Trophoblast cell (in vitro differentiated cells and primary cell): ENCODE results near the gene HRH3.

Source experiments
- DNase-seq, 2 donors: peaks; one replicate each; pipeline ENCODE4 v3.0.0-alpha.2; 2016
- H2AFZ ChIP-seq: 2 replicates; pipeline ENCODE4 v1.6.1; 2013; ENCODE audit warnings: low read length, moderate library complexity, mild to moderate bottlenecking; ENCODE audit not compliant: insufficient read depth, poor library complexity
- H2AK5ac ChIP-seq: 2 replicates; pipeline ENCODE4 v1.6.1; 2013; ENCODE audit warnings: mild to moderate bottlenecking, low read length
- H2BK120ac ChIP-seq: 2 replicates; pipeline ENCODE4 v1.6.1; 2013; ENCODE audit warnings: low read length, mild to moderate bottlenecking, moderate library complexity; ENCODE audit not compliant: insufficient read depth, poor library complexity
- H2BK12ac ChIP-seq: 2 replicates; pipeline ENCODE4 v1.6.1; 2013; ENCODE audit warnings: mild to moderate bottlenecking, low read length, moderate library complexity
- H2BK5ac ChIP-seq: 2 replicates; pipeline ENCODE4 v1.6.1; 2013; ENCODE audit warnings: low read length, low read depth, moderate library complexity, mild to moderate bottlenecking; ENCODE audit not compliant: poor library complexity
- H3K14ac ChIP-seq: 2 replicates; pipeline ENCODE4 v1.6.1; 2013; ENCODE audit warnings: mild to moderate bottlenecking, low read length
- H3K18ac ChIP-seq: 2 replicates; pipeline ENCODE4 v1.6.1; 2013; ENCODE audit warnings: mild to moderate bottlenecking, low read length
- H3K23ac ChIP-seq: 2 replicates; pipeline ENCODE4 v1.6.1; 2013; ENCODE audit warnings: low read length
- H3K27ac ChIP-seq: 2 replicates; pipeline ENCODE4 v1.5.1; 2013; ENCODE audit warnings: low read depth, mild to moderate bottlenecking, inconsistent platforms, low read length, moderate library complexity
- H3K27me3 ChIP-seq: 2 replicates; pipeline ENCODE4 v1.6.1; 2013; ENCODE audit warnings: inconsistent platforms, mild to moderate bottlenecking, low read length, moderate library complexity; ENCODE audit not compliant: insufficient read depth
- H3K36me3 ChIP-seq, 2 experiments: 1 replicate in 1 of 2; 2 replicates in 1 of 2; pipeline ENCODE4 v1.6.1; 2013; ENCODE audit warnings: low read length in 2 of 2, mild to moderate bottlenecking in 2 of 2, moderate library complexity in 1 of 2; ENCODE audit not compliant: insufficient read depth in 2 of 2, control insufficient read depth in 1 of 2
- H3K4ac ChIP-seq: 2 replicates; pipeline ENCODE4 v1.6.1; 2013; ENCODE audit warnings: low read depth, mild to moderate bottlenecking, low read length, moderate library complexity
- H3K4me1 ChIP-seq, 2 experiments: 1 replicate in 1 of 2; 2 replicates in 1 of 2; pipeline ENCODE4 v1.6.1; 2013; ENCODE audit warnings: low read length in 2 of 2, mild to moderate bottlenecking in 2 of 2, moderate library complexity in 1 of 2; ENCODE audit not compliant: insufficient read depth in 2 of 2, control insufficient read depth in 1 of 2
- H3K4me2 ChIP-seq: 2 replicates; pipeline ENCODE4 v1.6.1; 2013; ENCODE audit warnings: inconsistent platforms, mild to moderate bottlenecking, low read length, moderate library complexity
- H3K4me3 ChIP-seq: 2 replicates; pipeline ENCODE4 v1.5.1; 2013; ENCODE audit warnings: mild to moderate bottlenecking, low read depth, low read length, inconsistent platforms
- H3K79me1 ChIP-seq: one replicate; pipeline ENCODE4 v1.6.1; 2013; ENCODE audit warnings: low read length
- H3K79me2 ChIP-seq: 2 replicates; pipeline ENCODE4 v1.6.1; 2013; ENCODE audit warnings: low read length, mild to moderate bottlenecking; ENCODE audit not compliant: control insufficient read depth, insufficient read depth, poor library complexity
- H3K9ac ChIP-seq: 2 replicates; pipeline ENCODE4 v1.6.1; 2013; ENCODE audit warnings: mild to moderate bottlenecking, low read length
- H3K9me3 ChIP-seq: 2 replicates; pipeline ENCODE4 v1.6.1; 2013; ENCODE audit warnings: low read depth, mild to moderate bottlenecking, control low read depth, inconsistent platforms, low read length; ENCODE audit not compliant: insufficient read depth
- H4K12ac ChIP-seq: 2 replicates; pipeline ENCODE4 v1.6.1; 2013; ENCODE audit warnings: low read depth, mild to moderate bottlenecking, low read length, moderate library complexity
- H4K8ac ChIP-seq: 2 replicates; pipeline ENCODE4 v1.6.1; 2013; ENCODE audit warnings: low read depth, mild to moderate bottlenecking, low read length, moderate library complexity
- H4K91ac ChIP-seq: one replicate; pipeline ENCODE4 v1.6.1; 2013; ENCODE audit warnings: low read depth, mild to moderate bottlenecking, low read length, moderate library complexity
- WGBS: extraction: QIAGEN DNeasy Blood & Tissue Kit; methylation state at CpG from one replicate; pipeline ENCODE4 v1.1.7; 2013; ENCODE audit warnings: missing lambda C conversion rate; ENCODE audit not compliant: insufficient read length, insufficient coverage; ENCODE audit errors: extremely low coverage; 5-methylcytosine and 5-hydroxymethylcytosine counted together

HRH3 gene

GRCh38 chr20:62235777-62236157 is 15.7 kb upstream of the HRH3 start:
- Histone ChIP-seq H2AK5ac (no peak overlapping the region), H3K4me2 (no peak overlapping the region), H3K4ac (no peak overlapping the region), H4K91ac (no peak overlapping the region), H3K27ac (no peak overlapping the region), H2BK120ac (no peak overlapping the region), H3K23ac (no peak overlapping the region), H2AFZ (no peak overlapping the region), H3K14ac (no peak overlapping the region), H3K9ac (no peak overlapping the region), H3K9me3 (peaks cover 5% of the 10 kb centered on the region), H4K8ac (no peak overlapping the region), H3K27me3 (no peaks in the 10 kb centered on the region), H3K4me1 (peaks cover 9% of the 10 kb centered on the region in 2 experiments), H3K79me1 (peaks cover 2% of the 10 kb centered on the region), H2BK5ac (no peak overlapping the region), H3K79me2 (peaks cover 8% of the 10 kb centered on the region), H3K4me3 (no peak overlapping the region), H3K18ac (no peak overlapping the region), H3K36me3 (peaks cover 1% of the 10 kb centered on the region in 2 experiments), H2BK12ac (no peak overlapping the region), H4K12ac (no peak overlapping the region)
- no peak for DNase-seq
- no CpG with 5 or more reads among the region's 9 CpGs for WGBS

GRCh38 chr20:62235001-62235776 is 15.1 kb upstream of the HRH3 start:
- DNase-seq: no peak
- H3K79me2 ChIP-seq: peaks cover 8% of the 10 kb centered on the region
- no peaks in the 10 kb centered on the region for H3K27me3 ChIP-seq
- no peak overlapping the region for H3K4me3 ChIP-seq
- no peak overlapping the region for H4K91ac ChIP-seq
- no peak overlapping the region for H3K23ac ChIP-seq
- no peak overlapping the region for H3K14ac ChIP-seq
- no peak overlapping the region for H3K27ac ChIP-seq
- H3K79me1 ChIP-seq: peaks cover 2% of the 10 kb centered on the region
- H2BK5ac ChIP-seq: no peak overlapping the region
- H3K9me3 ChIP-seq: peaks cover 10% of the 10 kb centered on the region
- H2AFZ ChIP-seq: no peak overlapping the region
- H3K18ac ChIP-seq: no peak overlapping the region
- H4K12ac ChIP-seq: no peak overlapping the region
- no peak overlapping the region for H2BK120ac ChIP-seq
- H3K4ac ChIP-seq: no peak overlapping the region
- no peak overlapping the region for H2BK12ac ChIP-seq
- WGBS: no CpG with 5 or more reads among the region's 16 CpGs
- H3K4me2 ChIP-seq: no peak overlapping the region
- peaks cover 9% of the 10 kb centered on the region in 2 experiments for H3K4me1 ChIP-seq
- no peak overlapping the region for H4K8ac ChIP-seq
- H3K36me3 ChIP-seq: no peaks in the 10 kb centered on the region
- no peak overlapping the region for H3K9ac ChIP-seq
- no peak overlapping the region for H2AK5ac ChIP-seq

- no peak overlapping the region for H2AFZ ChIP-seq
- no peak overlapping the region for H3K14ac ChIP-seq
- H3K4me2 ChIP-seq: no peak overlapping the region
- H4K8ac ChIP-seq: no peak overlapping the region
- no peaks in the 10 kb centered on the region for H3K27me3 ChIP-seq
- peaks cover 13% of the 10 kb centered on the region for H3K9me3 ChIP-seq
- peaks cover 4% of the 10 kb centered on the region for H3K79me2 ChIP-seq
- H3K36me3 ChIP-seq: no peaks in the 10 kb centered on the region
- H2AK5ac ChIP-seq: no peak overlapping the region
- no CpG with 5 or more reads among the region's 5 CpGs for WGBS
- H2BK120ac ChIP-seq: no peak overlapping the region
- H3K27ac ChIP-seq: no peak overlapping the region
- no peak overlapping the region for H2BK5ac ChIP-seq
- H3K23ac ChIP-seq: no peak overlapping the region
- no peak overlapping the region for H4K12ac ChIP-seq
- peaks cover 2% of the 10 kb centered on the region for H3K79me1 ChIP-seq
- no peak overlapping the region for H3K4me3 ChIP-seq
- no peak for DNase-seq
- no peak overlapping the region for H3K4ac ChIP-seq
- H3K9ac ChIP-seq: no peak overlapping the region
- H3K4me1 ChIP-seq: peaks cover 5 to 6% of the 10 kb centered on the region in 2 experiments
- H4K91ac ChIP-seq: no peak overlapping the region
- no peak overlapping the region for H3K18ac ChIP-seq
- H2BK12ac ChIP-seq: no peak overlapping the region
Measured at GRCh38 chr20:62234339-62234738, 14.3 kb upstream of the HRH3 start.

- Histone ChIP-seq H3K23ac (no peak overlapping the region), H3K79me1 (no peaks in the 10 kb centered on the region), H3K36me3 (no peaks in the 10 kb centered on the region), H3K79me2 (no peaks in the 10 kb centered on the region), H3K4ac (no peak overlapping the region), H3K4me1 (peaks cover 3 to 5% of the 10 kb centered on the region in 2 experiments), H3K18ac (no peak overlapping the region), H2BK5ac (no peak overlapping the region), H2BK120ac (no peak overlapping the region), H3K9me3 (peaks cover 15% of the 10 kb centered on the region), H3K14ac (no peak overlapping the region), H2AFZ (no peak overlapping the region), H4K8ac (no peak overlapping the region), H3K4me3 (no peak overlapping the region), H4K91ac (no peak overlapping the region), H4K12ac (no peak overlapping the region), H3K27ac (no peak overlapping the region), H2BK12ac (no peak overlapping the region), H3K4me2 (no peak overlapping the region), H2AK5ac (no peak overlapping the region), H3K9ac (no peak overlapping the region), H3K27me3 (no peaks in the 10 kb centered on the region)
- DNase-seq: no peak
- WGBS: no CpG with 5 or more reads among the region's 4 CpGs
Measured at GRCh38 chr20:62233684-62234083, 13.6 kb upstream of the HRH3 start.
